HG03196 (cell line): ENCODE data around the gene PPT1.

Source experiments
- ATAC-seq: cut with Tn5 transposase; IDR thresholded peaks from one replicate; pipeline ENCODE4 v1.9.1; 2021; ENCODE audit not compliant: unreplicated experiment

Gene PPT1

DNA sequence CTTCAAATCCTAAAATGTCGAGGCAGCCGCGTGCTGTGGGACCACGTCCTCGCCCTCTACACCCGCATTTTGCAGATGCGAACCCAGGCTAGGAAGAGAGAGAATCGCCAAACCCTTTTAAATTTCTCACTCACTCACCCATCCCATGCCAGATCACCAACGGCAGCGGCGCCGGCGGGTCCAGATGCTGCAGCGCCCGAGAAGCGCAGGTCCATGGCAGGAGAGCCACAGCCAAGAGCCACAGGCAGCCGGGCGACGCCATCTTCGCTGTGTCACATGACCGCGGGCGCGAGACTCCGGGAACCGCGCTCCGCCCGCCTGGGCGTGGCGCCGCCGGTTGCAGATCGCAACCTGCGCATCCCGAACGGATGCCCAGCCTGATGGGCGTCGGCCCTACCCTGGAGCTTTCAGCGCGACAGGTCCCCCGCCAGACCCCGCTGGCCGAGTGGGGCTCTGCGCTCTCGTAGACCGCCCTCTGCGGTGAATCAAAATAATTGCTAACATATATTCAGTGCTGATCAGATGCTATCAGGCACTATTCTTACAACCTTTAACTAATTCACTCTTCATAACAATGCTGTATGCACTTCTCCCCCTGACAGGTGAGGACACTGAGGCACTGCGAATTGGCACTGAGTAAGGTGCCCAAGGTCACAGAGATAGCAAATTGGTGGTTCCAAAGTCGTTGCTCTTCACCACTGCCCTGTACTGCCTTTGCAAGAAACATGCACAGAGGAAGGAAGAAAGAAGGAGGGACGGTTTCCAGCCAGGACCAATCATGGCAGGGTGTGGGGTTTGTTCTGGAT, at the start of gene PPT1:
Gene PPT1, minus strand, starts transcription at position 276 of the 806 bp plus-strand sequence. Its CDS starts 14 bp downstream, at position 262.
- ATAC-seq, result peak; percentile 79

DNA sequence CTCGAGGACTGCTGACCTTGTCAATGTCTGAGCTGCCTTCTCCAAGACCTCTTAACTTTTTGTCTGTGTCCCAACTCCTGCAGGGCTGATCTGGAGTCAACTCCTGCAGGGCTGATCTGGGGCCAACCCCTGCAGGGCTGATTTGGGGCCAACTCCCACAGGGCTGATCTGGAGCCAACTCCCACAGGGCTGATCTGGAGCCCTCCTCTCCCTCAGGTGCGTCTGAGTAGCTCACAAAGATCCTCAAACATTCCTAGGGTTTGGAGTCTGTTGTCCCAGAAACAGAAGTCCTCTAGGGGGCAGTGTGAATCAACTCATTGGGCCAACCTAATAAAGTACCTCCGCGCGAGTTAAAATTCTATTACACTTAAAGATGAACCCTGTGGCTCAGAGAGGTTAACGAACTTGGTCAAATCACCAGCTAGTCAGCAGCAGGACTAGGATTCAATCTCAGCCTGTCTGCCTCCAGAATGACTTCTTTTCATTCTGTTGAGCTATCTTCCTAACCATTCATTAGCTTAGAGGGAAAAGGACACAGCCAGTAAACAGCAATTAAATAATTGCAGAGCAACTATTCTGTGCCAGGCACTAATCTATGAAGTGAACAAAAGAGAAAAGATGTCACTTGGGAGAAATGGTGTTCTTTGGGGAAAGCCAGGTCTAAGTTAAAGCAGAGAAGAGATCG, 47.0 kb upstream of the PPT1 start:
- ATAC-seq, result no peak

DNA sequence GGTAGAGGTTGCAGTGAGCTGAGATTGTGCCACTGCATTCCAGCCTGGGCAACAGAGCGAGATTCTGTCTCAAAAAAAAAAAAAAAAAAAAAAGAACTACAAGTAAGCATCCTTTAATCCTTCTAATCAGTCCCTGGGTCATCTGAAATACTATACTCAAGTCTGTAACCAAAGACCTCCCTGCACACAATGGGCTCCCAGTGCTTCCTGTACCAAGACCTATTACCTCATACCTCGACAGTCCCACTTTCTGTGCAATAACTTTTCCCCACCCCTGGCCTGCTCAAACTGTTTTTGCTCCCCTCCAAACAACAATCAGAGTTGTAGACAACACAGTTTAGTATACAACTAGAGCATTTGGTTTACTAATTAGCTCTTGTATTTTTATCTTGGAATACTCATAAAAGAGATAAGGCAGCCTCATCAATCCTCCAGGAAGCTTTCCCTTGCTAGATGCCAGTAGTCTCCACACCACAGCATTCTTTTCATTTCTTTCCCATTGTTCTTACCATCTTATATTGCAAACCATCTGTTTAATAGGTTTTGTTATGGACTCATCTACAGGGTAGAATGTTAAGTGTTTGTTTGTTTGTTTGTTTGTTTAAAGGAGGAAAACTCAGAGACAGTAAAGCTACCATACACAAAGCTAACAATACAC, 45.0 kb upstream of the PPT1 start:
- no peak for ATAC-seq

DNA sequence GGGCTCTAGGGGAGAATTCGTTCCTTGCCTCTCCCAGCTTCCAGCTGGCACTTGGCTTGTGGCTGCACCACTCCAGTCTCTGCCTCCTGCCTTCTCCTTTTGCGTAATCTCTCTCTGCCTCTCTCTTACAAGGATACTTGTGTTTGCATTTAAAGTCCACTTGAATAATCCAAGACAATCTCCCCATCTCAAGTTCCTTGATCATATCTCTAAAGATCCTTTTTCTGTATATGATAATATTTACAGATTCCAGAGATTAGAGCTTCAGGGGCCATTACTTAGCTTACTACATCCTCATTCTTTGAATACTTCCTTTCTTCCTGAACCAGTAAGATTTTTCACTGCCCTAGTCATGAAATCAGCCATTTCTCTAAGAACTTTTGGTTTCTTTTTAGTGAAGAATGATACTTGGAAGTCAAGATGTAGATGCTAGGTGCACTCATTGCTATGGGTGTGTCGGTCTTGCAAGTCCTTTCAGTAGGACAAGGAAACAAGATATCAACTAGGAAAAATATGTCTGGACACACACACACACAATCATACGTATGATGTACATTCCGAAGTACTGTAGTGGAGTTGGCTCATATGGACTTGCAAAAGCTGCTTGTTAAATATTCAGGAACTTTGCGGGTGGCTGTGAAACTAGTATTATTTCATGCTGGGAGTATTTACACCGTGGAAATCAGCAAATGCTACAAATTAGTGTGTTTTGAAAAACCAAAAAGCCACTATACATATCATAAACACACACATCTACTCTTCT, 43.3 kb upstream of the PPT1 start:
- no peak for ATAC-seq

DNA sequence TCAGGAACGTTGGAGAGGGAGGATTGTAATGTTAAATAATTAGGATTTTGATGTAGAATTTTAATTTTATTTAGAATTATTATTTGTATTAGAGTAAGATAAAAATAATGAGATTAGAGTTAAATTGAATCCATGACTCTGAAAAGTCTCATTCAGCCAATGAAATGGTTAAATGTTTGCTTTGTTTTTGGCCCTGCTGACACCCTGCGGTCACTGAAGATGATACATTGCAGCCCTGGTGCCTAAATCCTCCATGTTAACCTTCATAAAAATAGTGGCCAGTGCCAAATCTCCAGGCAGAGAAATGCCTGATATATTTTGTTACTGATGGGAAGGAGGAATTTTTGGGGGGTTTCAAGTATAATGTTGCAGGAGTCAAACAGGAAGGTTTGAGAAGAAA, 36.8 kb upstream of the PPT1 start:
- no peak for ATAC-seq

DNA sequence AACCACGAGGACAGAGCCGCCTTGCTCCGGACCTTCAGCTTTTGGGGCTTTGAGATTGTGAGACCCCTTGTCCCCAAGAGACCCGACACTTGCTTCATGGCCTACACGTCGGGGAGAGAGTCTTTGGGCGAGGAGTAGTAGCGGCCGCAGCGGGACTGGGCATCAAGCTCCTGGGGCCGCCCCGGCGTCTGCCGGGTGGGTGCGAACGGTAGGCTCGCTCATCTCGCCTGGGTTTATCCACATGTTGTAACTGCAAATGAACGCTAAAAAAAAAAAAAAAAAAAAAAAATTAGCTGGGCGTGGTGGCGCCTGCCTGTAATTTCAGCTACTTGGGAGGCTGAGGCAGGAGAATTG, 36.2 kb upstream of the PPT1 start:
- no peak for ATAC-seq

DNA sequence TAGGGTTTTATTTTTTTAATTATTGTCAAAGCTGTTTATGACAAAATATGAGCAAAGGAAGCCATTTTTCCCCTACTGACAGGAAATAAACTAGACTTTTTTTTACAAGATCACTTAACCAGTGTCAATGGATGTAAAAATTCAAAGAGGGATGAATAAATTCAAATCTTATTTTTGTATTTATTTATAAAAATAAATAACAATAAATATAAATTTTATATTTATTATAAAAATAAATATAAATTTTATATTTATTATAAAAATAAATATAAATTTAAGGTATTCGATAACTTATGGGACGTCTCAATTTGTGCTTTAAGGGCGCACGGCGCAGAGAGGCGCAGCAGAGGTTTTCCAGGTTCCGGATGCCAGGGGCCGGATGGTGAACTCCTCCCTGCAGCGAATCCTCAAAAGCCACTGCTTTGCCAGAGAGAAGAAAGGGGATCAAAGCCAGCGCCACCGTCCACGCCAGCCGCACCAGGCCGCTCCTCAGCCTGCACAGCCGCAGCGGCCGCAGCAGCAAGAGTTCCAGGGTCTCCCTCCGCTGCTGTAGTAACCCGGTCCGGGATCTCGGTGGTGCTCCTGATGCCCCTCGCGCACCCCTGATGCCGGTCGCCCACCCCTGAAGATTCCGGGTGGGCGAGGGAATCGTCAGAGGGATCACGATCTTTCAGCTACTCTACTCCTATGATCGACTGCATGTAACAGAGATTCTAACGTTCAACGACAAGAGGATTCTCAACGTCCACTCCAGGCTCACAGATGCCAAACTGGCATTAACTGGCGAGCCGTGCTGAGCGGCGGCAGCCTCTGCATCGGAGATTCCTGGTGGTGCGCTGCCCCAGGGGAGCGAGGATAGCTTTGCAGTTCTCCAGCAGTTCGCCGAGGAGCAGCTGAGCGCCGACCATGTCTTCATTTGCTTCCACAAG, 35.6 kb upstream of the PPT1 start:
- no peak for ATAC-seq

DNA sequence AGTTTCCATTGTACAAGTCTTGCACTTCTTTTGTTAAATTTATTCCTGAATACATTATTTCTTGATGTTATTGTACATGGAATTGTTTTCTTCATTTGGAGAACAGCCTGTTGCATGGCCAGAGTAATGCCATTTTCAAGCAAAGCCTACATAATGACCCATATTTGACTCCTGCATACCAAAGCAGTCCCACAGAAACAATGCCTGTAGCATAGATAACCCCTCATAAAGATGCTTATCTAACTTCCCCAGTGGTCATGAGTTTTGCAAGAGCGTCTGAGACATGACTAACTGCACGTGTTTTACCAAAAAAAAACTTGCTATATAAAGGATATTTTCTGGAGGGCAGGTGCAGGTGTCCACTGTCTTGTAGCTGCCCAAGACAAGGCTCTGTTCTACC, 33.8 kb upstream of the PPT1 start:
- ATAC-seq, result no peak

DNA sequence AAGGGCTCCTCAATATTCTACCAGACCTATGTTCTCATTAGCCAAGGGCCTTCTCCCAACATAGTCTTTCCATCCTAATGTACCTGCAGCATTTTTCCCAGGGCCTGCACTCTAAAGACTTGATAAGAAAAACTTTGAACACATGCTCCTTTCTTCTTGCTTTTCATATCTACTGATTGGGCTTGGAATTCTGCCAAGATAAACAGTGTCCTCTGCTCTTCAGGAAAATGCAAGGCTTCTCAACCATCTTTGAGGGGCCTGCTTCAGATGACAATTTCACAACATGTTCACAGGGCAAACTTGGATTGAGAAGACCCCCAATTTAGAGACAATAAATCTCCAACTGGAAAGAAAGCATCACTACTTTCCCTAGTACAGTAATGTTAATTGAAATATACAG, 25.8 kb upstream of the PPT1 start:
- no peak for ATAC-seq

DNA sequence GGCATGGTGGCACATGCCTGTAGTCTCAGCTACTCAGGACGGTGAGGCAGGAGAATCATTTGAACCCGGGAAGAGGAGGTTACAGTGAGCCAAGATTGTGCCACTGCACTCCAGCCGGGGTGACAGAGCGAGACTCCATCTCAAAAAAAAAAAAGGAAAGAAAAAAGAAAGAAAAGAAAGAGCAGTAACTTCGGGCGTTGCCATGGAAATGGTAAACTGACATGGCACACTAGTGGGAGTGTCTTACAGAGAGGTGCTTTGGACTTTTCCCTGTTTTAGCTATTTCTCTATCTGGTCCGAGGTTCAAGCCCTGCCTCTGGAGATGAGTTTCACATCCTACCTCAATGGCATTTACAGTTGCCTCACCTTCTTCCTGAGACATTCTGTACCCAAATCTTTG, 23.1 kb upstream of the PPT1 start:
- ATAC-seq, result no peak

DNA sequence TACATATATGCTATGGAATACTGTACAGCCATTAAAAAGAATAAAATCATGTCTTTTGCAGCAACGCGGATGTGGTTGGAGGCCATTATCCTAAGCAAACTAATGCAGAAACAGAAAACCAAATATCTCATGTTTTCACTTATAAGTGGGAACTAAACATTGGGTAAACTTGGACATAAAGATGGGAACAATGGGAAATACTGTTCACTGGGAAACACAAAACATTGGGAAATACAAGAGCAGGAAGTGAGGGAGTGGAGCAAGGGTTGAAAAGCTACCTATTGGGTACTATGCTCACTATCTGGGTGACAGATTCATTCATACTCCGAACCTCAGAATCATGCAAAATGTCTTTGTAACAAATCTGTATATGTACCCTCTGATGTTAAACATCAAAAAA, 17.3 kb upstream of the PPT1 start:
- ATAC-seq, result no peak

DNA sequence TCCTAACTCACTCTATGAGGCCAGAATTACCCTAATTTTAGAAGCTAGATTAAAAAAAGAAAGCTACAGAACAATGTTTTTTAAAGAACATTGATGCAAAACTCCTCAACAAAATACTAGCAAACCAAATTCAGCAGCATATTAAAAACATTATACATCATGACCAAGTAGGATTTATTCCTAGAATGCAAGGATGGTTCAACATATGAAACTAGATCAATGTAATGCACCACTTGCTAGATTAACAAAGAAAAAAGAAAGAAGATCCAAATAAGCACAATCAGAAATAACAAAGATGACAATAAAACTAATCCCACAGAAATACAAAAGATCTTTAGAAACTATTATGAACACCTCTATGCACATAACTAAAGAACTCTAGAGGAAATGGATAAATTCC, 13.3 kb upstream of the PPT1 start:
- ATAC-seq, result no peak

DNA sequence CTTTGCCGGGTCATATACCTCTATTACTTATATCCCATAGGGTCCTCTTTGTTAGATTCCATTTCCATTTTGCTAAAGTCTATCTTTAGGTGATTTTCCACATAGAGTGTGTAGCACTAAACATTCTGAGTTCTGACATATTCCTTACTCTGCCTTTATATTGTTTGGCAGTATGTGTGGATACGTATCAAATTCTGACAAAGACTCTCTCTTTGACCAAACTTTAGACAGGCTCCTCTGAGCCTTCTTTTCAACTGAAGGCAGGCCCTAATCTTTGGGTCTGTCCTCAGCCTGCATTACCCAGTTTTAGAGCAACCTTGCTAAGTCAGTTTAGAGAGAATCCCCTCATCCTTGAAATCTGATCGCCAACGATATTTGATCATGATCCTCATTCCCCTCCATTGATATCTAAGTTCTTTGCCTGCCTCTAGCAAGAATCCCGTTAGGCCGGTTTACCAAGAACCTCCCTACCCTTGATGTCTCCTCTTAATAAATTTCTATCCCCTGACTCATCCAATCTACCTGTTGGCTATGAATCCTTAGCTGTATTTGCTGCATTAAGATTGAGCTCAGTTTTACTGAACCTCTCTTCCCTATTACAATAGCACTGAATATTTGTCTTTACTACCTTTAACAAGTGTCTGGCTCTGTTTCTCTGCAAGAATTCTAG, 10.4 kb upstream of the PPT1 start:
- ATAC-seq, result no peak

DNA sequence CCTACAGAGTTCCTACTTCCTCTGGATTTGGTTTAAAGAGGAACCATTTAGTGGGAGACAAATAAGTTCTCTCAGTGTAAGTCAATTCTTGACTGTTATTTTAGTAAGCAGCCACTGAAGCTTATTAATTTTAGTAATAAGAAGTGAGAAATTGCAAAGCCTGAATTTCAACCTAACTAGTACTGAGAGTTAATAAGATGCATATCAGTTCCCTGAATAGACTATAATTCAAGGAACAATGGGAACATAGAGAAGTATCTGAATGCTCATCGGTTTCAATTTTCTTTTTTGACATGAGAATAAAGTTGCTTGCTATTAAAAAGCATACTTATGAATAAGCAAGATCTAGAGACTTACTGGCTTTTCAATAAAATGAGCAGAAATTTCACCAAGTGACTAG, 8.0 kb upstream of the PPT1 start:
- ATAC-seq, result no peak

DNA sequence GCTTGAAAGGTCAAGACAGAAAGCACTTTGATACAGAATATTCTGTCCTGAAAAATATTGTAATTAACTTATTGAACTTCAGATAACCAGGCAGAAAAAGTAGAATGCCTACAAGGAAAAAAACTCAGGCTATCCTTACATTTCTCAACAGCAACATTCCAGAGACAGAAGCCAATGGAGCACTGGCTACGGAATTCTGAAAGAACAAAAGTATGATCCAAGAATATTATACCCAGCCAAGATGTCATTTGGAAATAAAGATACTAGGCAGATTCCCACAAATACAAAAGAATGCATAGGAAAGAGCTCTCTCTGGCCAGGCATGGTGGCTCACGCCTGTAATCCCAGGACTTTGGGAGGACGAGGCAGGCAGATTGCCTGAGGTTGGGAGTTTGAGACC, 5.8 kb upstream of the PPT1 start:
- ATAC-seq, result no peak

DNA sequence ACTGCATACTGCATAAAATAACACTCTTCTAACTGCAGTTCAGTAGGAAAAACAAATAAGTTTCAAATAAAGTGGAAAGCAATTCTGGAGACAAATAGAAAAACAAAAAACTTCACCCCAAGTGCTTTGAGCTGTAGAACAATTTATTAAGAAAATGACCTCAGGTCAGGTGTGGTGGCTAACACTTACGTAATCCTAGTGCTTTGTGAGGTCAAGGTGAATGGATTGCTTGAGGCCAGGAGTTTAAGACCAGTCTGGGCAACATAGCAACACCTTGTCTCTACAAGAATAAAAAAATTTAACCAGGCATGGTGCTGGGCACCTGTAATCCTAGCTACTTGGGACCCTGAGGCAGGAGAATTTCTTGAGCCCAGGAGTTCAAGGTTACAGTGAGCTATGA, 5.0 kb upstream of the PPT1 start:
- ATAC-seq, result no peak

DNA sequence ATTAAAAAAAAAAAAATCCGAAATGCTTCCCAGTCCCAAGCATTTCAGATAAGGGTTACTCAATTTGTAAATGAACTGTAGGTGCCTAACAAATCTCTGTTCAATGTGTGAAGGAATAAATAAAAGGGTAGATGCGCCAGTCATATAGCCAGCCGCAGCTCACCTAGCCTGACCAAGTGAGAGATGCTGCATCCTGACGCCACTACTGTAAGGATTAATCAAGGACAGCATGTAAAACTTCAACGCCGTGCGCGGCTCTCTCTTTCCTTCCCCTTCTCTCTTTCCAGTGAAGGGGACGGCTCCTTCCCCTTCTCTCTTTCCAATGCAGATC, 441 bp downstream of the PPT1 start:
- no peak for ATAC-seq

DNA sequence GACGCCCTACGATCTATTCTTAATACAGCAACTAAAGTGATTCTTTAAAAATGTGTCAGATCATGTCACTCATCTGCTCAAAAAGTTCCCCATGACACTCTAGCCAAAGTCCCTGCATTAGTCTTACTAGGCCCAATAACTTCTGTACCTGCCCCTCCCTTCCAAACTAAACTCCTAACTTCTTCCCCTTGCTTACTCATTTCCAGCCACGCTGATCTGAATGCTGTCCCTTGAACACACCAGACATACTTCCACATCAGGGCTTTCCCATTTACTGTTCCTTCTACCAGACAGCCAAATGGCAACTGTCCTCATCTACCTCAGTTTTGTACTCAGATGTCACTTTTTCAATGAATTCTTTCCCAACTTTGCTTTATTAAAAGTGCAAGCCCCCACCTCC, 1.2 kb downstream of the PPT1 start:
- no peak for ATAC-seq

DNA sequence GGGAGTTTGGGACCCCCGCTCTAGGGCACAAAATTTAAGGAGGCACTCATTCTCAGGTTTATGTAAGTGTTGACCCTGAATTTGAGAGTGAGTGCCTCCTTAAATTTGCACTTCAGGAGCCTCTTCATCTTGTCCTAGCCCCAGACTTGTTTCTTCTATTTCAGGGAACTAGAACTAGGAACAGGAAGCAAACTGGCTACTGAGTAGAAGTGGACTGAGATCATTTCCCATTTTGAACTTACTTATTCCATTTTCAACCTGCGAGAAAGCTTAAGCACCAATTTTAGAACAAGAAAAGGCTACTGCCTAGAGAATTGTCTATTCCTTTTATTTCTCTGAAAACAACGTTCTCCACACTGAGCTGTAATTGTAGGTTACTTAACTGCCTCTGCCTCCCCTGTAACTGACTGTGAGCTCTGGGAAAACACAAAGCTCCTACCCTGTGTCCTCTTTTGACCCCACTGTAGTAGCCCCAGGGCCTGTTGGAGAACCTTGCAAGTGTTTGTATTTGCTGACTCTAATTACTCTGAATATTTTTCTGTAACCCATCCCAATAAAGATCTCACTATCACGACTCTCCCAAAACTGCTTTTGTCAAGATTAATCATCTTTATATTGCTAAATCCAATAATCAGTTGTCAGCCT, 2.5 kb downstream of the PPT1 start:
- no peak for ATAC-seq
